ENCODE measurements around the gene MTA1. TPM values are rescaled to one million over a fixed set of nuclear protein-coding genes. Genes with fewer than 3 reads are reported as not detected.

Gene MTA1
- polyA plus RNA-seq, 2 of the 4 experiments (the other 2 are of a cell fraction) = 46.8 to 86.7 TPM

GRCh38 chr14:105460616-105461015 is 41.0 kb downstream of the MTA1 start:
- TF ChIP-seq POLR2A (IDR thresholded peaks at IDR 0.05; ENCODE audit: low read length) (no peak), ELK1 (IDR thresholded peaks at IDR 0.05; ENCODE audit: low read depth, low read length) (no peak), HDAC2 (IDR thresholded peaks at IDR 0.05) (no peak), PBX3 (IDR thresholded peaks at IDR 0.05) (no peak), MYC (IDR thresholded peaks at IDR 0.05; ENCODE audit: borderline replicate concordance, low read length) (no peak), ZSCAN20 (CRISPR knock-in tag; IDR thresholded peaks at IDR 0.05) (no peak), ZNF302 (CRISPR knock-in tag; IDR thresholded peaks at IDR 0.05) (no peak), USF2 (IDR thresholded peaks at IDR 0.05) (no peak), ESRRA (IDR thresholded peaks at IDR 0.05; ENCODE audit: borderline replicate concordance, low read length) (no peak)
- no peak for ATAC-seq
- no peak for DNase-seq (ENCODE audit: low read depth in 1 of 2, low spot score in 1 of 2)
- Histone ChIP-seq H3K9me3 (no peaks in the 10 kb centered on the region), H3K27ac (no peak overlapping the region), H3K4me1 (peaks cover 8% of the 10 kb centered on the region), H3K4me3 (no peak overlapping the region), H3K4me2 (no peak overlapping the region)
- ChIA-PET CTCF (interaction anchor here (1.3 to 3.5 kb wide), 3 partner anchors 12 to 29 kb away, joined by 3 to 14 read pairs (median 6); no protein-coding TSS in a partner anchor), POLR2A (no interaction called here)
- no peak for FAIRE-seq
- WGBS (ENCODE audit: missing lambda C conversion rate) = 89% methylated on average over 15 of the region's 17 CpGs

DNA sequence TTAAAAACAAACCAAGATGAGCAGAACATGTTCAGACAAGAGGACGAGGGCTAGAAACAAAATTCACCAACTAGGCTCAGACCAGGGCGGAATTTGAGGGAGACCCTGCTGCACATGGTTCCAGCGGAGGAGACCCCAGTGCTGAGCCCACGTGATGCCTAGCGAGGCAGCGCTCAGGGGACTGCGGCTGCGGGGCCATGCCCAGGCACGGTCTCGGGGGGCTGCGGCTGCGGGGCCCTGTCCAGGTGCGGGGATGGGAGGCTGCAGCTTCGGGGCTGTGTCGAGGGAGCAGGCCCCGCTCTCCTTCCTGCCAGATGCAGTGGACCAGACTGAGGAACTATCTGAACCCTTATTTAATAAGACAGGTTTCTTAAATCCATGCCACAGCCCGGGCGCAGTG is 42.3 kb downstream of the MTA1 start:
- H3K4me3 ChIP-seq = no peak overlapping the region
- peaks cover 11% of the 10 kb centered on the region for H3K4me1 ChIP-seq
- no peak for TF ChIP-seq EHF (CRISPR knock-in tag; IDR thresholded peaks at IDR 0.05)
- TF ChIP-seq, protein P1, sequence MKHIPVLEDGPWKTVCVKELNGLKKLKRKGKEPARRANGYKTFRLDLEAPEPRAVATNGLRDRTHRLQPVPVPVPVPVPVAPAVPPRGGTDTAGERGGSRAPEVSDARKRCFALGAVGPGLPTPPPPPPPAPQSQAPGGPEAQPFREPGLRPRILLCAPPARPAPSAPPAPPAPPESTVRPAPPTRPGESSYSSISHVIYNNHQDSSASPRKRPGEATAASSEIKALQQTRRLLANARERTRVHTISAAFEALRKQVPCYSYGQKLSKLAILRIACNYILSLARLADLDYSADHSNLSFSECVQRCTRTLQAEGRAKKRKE (CRISPR knock-in tag; IDR thresholded peaks at IDR 0.05; ENCODE audit: low read depth) = no peak
- TF ChIP-seq, protein P2, sequence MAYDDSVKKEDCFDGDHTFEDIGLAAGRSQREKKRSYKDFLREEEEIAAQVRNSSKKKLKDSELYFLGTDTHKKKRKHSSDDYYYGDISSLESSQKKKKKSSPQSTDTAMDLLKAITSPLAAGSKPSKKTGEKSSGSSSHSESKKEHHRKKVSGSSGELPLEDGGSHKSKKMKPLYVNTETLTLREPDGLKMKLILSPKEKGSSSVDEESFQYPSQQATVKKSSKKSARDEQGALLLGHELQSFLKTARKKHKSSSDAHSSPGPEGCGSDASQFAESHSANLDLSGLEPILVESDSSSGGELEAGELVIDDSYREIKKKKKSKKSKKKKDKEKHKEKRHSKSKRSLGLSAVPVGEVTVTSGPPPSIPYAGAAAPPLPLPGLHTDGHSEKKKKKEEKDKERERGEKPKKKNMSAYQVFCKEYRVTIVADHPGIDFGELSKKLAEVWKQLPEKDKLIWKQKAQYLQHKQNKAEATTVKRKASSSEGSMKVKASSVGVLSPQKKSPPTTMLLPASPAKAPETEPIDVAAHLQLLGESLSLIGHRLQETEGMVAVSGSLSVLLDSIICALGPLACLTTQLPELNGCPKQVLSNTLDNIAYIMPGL (CRISPR knock-in tag; IDR thresholded peaks at IDR 0.05; ENCODE audit: borderline replicate concordance) = no peak
- TF ChIP-seq USF2 (IDR thresholded peaks at IDR 0.05) = no peak
- TF ChIP-seq ZC3H11A (IDR thresholded peaks at IDR 0.05) = no peak
- no peak for TF ChIP-seq HEYL (CRISPR knock-in tag; IDR thresholded peaks at IDR 0.05)
- TF ChIP-seq SREBF2 (IDR thresholded peaks at IDR 0.05) = no peak
- POLR2A ChIA-PET = no interaction called here
- no peak overlapping the region for H3K27ac ChIP-seq
- FAIRE-seq (no peak), ATAC-seq (no peak), DNase-seq (ENCODE audit: low read depth in 1 of 2, low spot score in 1 of 2) (no peak)
- 97% methylated on average over 15 of the region's 18 CpGs for WGBS (ENCODE audit: missing lambda C conversion rate)
- H3K9me3 ChIP-seq = no peaks in the 10 kb centered on the region
- H3K4me2 ChIP-seq = no peak overlapping the region
- CTCF ChIA-PET = interaction anchor here (1.8 to 3.5 kb wide), 2 partner anchors 19 to 28 kb away, joined by 6 to 14 read pairs; no protein-coding TSS in a partner anchor

GRCh38 chr14:105464501-105464900 is 44.9 kb downstream of the MTA1 start:
- H3K9me3 ChIP-seq = no peaks in the 10 kb centered on the region
- WGBS (ENCODE audit: missing lambda C conversion rate) = 92% methylated on average over 31 of the region's 33 CpGs
- no peak overlapping the region for H3K4me2 ChIP-seq
- POLR2A ChIA-PET = no interaction called here
- peaks cover 11% of the 10 kb centered on the region for H3K4me1 ChIP-seq
- DNase-seq (ENCODE audit: low read depth in 1 of 2, low spot score in 1 of 2) (no peak), FAIRE-seq (no peak), ATAC-seq (no peak)
- CTCF ChIA-PET = interaction anchor here (1.0 to 9.6 kb wide), 3 partner anchors 8 to 25 kb away, joined by 3 to 58 read pairs (median 8); partner anchors contain the start of gene TEDC1
- H3K27ac ChIP-seq = no peak overlapping the region
- H3K4me3 ChIP-seq = no peak overlapping the region
- TF ChIP-seq POLR2AphosphoS2 (conservative IDR thresholded peaks at IDR 0.05; ENCODE audit: low read length) = no peak
- TF ChIP-seq, protein P3, sequence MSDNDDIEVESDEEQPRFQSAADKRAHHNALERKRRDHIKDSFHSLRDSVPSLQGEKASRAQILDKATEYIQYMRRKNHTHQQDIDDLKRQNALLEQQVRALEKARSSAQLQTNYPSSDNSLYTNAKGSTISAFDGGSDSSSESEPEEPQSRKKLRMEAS (IDR thresholded peaks at IDR 0.05) = no peak
- no peak for TF ChIP-seq MAFK (IDR thresholded peaks at IDR 0.05; ENCODE audit: partially characterized antibody)
- no peak for TF ChIP-seq KDM5A (IDR thresholded peaks at IDR 0.05)
- TF ChIP-seq USF2 (IDR thresholded peaks at IDR 0.05) = no peak
- no peak for TF ChIP-seq REST (IDR thresholded peaks at IDR 0.05)
- no peak for TF ChIP-seq CHD2 (IDR thresholded peaks at IDR 0.05; ENCODE audit: low read length, partially characterized antibody)
- no peak for TF ChIP-seq EHF (CRISPR knock-in tag; IDR thresholded peaks at IDR 0.05)
- no peak for TF ChIP-seq HOXB13 (CRISPR knock-in tag; IDR thresholded peaks at IDR 0.05; ENCODE audit: low read depth)
